NCI-H460 (cell line): ENCODE measurements around the gene CPED1. TPM values are rescaled to one million over a fixed set of nuclear protein-coding genes. Genes with fewer than 3 reads are reported as not detected.
"Not testable (repeated sequence)": the region's sequence is repeated elsewhere in the genome, so short reads cannot be mapped to it uniquely, and the experiment has no call there.

ENCODE experiments used
- DNase-seq: peaks from one replicate; pipeline ENCODE4 v3.0.0-alpha.2; 2016; ENCODE audit warnings: low read depth; ENCODE audit errors: extremely low read depth
- total RNA-seq: library from RNA; depleted of rRNA; stranded (reverse); fragments of >200 nt; shearing (Covaris generic); gene quantifications from 2 replicates; pipeline ENCODE4 v1.2.3, GENCODE V29; 2014

CPED1 gene
- total RNA-seq, 1 experiment from 2014 or later = 17.0 TPM

DNA sequence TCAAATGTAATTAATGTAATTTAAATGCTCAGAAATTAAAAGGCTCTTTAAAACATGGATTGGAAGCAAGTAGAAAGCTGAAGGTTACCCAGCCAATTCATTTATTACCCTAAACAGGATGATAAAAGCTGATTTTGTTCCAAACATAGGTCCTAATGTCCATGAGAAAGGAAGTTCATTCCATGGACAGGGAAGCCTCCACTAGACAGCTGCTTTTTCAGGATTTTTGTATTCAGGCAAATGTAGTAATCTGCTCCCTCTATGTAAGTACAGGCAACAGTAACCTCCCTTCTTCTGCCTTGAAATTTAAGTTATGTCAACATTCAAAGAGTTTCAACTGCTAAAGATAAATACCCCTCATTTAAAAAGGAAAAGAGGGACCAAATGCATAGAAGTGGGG lies 217.3 kb downstream of the CPED1 start:
- no peak for DNase-seq

GRCh38 chr7:121211253-121211652 lies 222.7 kb downstream of the CPED1 start:
- DNase-seq = no peak

DNA sequence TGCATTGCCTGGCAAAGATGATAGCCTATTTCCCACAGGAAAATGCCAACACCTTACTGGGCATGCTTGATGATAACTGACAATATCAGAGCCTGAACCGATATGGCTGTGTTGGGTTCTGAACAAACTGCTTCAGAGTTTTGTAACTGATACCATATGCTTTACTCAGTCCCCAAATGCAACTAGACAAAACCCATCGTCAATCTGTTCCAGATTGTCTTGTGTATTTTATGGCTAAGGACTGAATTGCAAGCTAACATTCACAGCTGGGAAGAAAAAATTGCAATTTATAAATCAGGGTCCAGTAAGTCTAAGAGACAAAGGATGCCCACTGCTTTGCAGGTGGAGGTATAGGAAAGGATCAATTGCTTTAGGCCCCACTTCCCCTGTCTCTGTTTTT lies 223.5 kb downstream of the CPED1 start:
- no peak for DNase-seq

DNA sequence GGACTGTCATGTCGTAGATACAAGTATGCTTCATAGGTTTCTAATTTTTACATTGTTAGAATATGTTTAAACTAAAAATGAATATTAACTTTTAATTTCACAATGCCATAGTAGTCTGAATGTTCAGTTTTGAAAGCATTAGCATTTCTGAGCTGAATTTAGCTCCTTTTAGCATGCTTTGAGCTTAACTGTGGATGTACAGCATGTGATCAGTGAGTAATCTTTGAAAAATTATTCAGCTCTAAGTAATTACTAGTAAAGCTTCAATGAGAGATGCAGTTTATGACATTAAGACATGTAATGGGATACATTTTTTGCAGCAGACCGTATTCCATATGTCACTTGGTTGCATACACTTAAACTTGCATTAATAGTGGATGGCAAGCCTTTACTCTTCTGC lies 226.1 kb downstream of the CPED1 start:
- no peak for DNase-seq

GRCh38 chr7:121219026-121219425 lies 230.5 kb downstream of the CPED1 start:
- DNase-seq = no peak

- not testable (repeated sequence) for DNase-seq
Measured at GRCh38 chr7:121221108-121221507, 232.6 kb downstream of the CPED1 start.

DNA sequence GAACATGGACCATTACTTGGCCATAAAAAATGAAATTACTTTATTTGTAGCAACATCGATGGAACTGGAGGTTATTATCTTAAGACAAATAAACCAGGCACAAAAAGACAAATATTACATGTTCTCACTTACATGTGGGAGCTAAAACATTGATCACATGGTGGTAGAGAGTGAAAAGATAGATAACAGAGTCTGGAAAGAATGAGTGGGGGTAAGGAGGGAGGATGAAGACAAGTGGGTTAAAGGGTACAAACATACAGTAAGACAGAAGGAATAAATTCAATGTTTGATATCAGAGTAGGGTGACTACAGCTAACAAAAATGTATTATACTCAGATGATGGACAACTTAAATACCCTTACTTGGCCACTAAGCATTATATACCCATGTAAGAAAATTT lies 240.3 kb downstream of the CPED1 start:
- DNase-seq = no peak

- DNase-seq = no peak
Measured at GRCh38 chr7:121235201-121235600, 246.7 kb downstream of the CPED1 start.

- no peak for DNase-seq
Measured at GRCh38 chr7:121237601-121238000, 249.1 kb downstream of the CPED1 start.

DNA sequence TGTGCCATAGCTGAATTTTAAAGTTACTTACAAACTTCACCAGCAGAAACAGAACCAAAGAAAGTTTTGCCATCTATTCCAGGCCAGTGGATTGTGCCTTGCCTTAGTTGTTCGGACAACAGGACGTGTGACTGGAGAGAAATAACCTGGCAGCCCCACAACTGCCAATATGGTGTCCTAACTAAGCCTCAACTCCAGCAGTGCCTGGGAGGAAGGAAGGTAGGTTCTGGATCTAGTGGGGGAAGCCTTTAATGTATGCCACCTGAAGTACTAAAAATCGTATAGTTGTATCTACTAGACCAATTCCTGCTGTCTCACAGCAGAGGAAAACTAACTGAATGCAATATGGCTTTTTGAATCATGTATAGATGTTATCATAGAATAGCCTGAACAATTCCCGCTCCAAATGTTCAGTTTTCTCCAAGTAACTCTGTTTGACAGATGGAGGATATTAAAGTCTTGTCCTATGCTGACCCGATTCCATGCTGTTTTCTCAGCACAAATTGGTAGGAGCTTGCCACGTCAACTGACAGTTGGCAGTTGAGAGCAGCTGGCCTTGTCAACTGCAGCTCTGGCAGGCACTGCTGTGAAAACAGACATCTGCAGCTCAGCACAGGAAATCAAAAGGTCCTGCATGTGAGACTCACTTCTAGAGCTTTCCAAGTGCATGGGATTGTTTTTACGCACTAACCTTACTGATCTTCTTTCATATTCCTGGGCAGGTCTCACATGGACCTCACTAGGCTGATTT lies 255.8 kb downstream of the CPED1 start:
- no peak for DNase-seq

DNA sequence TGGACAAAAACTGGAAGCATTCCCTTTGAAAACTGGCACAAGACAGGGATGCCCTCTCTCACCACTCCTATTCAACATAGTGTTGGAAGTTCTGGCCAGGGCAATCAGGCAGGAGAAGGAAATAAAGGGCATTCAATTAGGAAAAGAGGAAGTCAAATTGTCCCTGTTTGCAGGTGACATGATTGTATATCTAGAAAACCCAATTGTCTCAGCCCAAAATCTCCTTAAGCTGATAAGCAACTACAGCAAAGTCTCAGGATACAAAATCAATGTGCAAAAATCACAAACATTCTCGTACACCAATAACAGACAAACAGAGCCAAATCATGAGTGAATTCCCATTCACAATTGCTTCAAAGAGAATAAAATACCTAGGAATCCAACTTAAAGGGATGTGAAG lies 262.9 kb downstream of the CPED1 start:
- DNase-seq = not testable (repeated sequence)

- DNase-seq = not testable (repeated sequence)
Measured at GRCh38 chr7:121252523-121253235, 264.2 kb downstream of the CPED1 start.

DNA sequence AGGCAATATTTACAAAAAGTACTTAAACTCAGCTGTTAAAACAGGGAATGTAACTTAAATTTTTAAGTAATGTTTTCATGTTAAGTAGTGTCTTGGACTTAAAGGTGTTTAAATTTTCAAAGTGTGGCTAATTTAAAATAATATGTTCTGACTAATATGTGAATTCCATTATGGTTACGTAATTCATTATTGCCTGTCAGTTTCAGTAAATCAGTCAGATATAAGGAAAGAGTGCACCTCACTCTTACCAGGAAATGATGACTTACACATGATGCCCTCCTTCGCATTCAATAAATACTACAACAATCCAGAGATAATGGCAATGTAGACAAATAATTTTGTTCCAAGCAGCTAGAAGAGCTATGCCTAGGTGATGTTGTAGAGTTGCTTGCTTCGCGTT lies 271.3 kb downstream of the CPED1 start:
- no peak for DNase-seq

GRCh38 chr7:121261207-121261884 lies 272.8 kb downstream of the CPED1 start:
- DNase-seq = no peak

GRCh38 chr7:121262221-121262620 lies 273.7 kb downstream of the CPED1 start:
- DNase-seq = no peak

DNA sequence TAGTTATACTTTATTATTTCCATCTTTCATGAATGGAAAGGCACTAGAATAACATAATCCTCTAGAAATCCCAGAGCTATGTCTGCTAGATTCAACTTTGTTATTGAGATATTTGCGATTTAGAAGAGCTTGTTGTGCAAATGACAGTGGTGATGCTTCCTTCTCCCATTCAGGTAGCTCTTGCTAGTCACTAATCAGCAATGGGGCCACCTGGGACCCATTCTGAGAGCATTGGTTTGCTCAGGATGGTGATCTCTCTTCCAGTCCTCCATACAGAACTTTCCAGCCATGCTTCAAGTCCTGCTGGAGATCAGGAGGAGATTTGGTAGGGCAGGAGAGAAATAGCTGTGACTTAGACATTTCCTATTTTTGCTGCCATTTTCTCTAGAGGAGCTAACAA lies 274.5 kb downstream of the CPED1 start:
- no peak for DNase-seq

- no peak for DNase-seq
Measured at GRCh38 chr7:121266307-121266894, 277.9 kb downstream of the CPED1 start.

DNA sequence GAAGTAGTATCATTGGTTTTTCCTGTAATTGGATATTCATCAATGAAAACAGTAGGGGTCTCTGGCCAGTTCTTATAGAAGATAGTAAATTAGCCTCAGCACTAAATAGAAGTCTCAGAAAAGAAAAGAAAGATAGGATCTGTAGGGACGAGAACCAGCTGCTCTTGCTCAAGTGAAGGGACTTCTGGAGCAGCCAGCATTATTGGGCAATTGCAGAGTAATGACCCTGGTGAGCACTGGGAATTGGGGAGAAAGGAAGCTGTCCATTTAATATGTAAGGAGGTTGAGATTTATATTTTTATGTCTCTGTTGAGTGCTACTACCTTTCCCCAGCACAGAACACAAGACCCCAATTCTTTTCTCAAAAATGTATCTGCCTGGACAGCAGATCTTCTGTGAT lies 279.1 kb downstream of the CPED1 start:
- no peak for DNase-seq

GRCh38 chr7:121269798-121270197 lies 281.3 kb downstream of the CPED1 start:
- DNase-seq = no peak

DNA sequence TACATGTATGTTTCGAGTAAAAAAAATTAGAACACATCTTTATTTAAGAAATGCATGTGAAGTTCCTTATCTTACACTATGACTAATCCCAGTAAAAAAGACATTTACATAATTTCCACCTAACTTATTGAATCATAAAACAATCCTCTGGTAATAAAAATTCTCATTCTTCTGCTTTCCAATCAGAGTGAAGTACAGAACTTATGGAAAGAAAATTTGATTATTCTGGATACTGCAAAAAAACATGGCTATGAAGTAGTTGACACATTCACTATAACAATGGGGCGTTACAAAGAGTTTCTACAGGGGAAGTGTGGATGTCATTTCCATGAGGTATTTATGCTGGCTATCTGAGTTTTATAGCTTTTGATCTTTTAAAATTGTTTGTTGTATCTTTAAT lies 282.6 kb downstream of the CPED1 start:
- no peak for DNase-seq

DNA sequence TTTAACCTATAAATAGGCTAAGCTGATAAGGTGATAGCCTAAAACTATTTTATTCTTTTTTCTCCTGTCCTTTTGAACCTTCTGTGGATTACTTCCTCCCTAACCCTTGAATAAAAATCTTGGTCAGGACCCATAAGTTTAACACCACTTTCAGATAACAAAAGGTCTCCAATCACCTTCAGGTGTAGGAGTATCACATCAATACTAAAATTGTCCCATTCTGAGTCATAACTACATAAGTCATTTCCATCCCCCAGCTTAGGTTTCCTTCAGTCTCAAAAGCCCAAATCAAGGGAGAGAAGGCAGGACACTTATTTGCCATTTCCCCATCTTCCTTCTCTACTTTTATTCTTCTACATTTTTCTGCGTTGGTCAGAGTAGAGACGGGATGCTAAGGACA lies 283.4 kb downstream of the CPED1 start:
- no peak for DNase-seq
